GM12865 (cell line): ENCODE measurements around the gene AMIGO1.

Experiments used
- DNase-seq: peaks from one replicate; pipeline ENCODE4 v3.0.0; 2010; ENCODE audit warnings: low read depth
- H3K4me3 ChIP-seq: 2 replicates; pipeline ENCODE4 v1.5.1; 2011; ENCODE audit warnings: mild to moderate bottlenecking, low read depth, low read length, control low read depth
- TF ChIP-seq, protein P1 (sequence below): IDR thresholded peaks from 2 replicates; pipeline ENCODE4 v1.5.1; 2011; ENCODE audit warnings: low read length, control low read depth, low read depth, inconsistent platforms; ENCODE audit not compliant: insufficient read depth; ENCODE audit errors: missing control alignments

AMIGO1 gene

DNA sequence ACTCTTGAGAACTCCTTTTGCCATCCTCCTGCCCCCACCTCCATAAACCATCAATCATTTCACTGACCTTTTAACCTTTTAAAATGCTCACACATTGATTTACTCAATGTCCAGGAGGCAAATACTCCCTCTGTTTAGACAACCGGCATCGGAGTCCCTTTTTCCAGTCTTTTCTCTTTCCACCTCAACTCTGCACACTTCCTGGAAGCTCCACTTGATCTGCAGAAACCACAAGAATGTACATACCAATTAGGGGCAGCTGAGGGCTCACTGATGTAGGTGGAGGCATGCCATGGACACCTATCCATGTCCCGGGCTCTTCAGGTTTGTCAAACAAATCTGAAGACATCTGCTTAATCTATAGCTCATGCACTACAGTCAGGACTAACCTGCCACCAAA is 5.3 kb upstream of the AMIGO1 start:
- no peak for DNase-seq
- H3K4me3 ChIP-seq: no peak overlapping the region
- TF ChIP-seq, protein P1, sequence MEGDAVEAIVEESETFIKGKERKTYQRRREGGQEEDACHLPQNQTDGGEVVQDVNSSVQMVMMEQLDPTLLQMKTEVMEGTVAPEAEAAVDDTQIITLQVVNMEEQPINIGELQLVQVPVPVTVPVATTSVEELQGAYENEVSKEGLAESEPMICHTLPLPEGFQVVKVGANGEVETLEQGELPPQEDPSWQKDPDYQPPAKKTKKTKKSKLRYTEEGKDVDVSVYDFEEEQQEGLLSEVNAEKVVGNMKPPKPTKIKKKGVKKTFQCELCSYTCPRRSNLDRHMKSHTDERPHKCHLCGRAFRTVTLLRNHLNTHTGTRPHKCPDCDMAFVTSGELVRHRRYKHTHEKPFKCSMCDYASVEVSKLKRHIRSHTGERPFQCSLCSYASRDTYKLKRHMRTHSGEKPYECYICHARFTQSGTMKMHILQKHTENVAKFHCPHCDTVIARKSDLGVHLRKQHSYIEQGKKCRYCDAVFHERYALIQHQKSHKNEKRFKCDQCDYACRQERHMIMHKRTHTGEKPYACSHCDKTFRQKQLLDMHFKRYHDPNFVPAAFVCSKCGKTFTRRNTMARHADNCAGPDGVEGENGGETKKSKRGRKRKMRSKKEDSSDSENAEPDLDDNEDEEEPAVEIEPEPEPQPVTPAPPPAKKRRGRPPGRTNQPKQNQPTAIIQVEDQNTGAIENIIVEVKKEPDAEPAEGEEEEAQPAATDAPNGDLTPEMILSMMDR: no peak

DNA sequence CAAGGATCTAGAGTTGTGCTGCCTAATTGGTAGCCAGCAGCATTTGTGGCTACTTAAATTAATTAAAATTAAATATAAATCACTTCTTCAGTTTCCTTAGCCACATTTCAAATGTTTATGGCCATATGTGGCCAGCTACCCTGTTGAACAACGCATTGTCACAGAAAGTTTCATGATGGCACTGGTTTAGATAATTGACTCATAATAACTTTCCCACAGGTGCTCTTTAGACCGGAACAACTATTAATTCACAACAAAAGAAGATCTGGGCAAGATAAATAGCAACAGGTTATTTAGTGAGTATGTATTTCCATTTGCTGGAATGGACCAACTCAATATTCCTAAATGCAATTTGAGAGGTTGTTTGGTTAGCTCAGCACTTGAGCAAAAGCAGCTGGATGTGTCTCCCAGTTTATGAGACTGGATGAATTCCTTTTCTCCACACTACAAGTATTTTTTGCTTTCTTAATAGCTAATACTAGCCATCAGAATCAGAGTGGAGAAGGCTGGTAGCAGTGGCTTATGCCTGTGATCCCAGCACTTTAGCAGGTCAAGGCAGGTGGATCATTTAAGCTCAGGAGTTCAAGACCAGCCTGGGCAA is 3.7 kb upstream of the AMIGO1 start:
- TF ChIP-seq, protein P1: no peak
- DNase-seq: peak; percentile 27
- no peak overlapping the region for H3K4me3 ChIP-seq

DNA sequence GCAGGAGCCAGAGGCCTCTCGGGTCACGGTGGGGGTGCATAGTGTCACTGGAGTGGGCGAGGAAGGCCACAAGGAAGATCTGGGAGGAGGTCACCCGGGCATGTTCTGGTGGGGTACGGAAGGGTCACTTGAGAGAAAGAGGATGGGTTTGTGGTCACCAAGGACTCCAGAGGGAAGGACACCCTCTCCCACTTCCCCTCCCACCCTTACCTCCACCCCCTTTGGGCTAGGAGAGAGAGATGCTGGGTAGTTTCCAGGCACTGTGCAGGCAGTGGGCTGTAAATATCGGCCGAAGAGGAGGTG is 703 bp downstream of the AMIGO1 start:
- no peak for DNase-seq
- peak overlapping the region; percentile 45; the same call in 1 of the 2 replicates for H3K4me3 ChIP-seq
- TF ChIP-seq, protein P1: no peak

DNA sequence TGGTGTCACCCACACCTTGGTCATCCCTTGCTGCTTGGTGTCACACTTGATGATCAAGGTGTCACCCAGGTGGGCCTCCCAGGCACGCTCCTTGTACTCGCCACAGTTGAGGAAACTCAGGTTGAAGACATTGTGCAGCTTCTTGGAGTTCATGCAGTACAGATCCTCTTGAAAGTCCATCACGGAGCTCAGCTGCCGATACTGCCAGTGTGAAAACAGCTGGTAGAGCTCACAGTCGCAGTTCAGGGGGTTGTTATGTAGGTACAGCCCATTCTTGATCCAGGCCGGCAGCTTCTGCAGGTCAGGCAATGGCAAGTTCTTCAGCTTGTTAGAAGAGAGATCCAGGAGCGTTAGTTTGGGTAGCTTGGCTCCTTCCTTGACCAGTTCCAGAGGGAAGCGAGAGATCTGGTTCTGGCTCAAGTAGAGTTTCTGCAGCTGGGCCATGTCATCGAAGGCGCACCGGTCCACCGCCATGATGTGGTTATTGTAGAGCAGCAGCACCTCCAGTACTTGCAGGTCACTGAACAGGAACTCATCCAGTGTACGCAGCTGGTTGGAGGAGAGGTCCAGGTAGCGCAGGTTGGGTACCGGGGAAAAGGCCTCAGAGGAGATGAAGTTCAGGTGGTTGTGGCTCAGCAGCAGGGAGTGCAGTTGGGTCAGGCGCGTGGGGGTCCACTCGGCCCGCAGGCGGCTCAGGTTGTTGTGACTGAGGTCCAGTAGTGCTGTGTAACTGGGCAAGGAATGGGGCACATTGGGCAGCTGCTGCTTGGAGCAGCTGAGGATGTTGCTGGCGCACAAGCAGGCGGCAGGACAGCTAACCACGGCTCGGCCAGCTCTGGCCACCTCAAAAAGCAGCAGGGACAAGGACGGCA is 1.3 kb downstream of the AMIGO1 start:
- TF ChIP-seq, protein P1: no peak
- no peak overlapping the region for H3K4me3 ChIP-seq

DNA sequence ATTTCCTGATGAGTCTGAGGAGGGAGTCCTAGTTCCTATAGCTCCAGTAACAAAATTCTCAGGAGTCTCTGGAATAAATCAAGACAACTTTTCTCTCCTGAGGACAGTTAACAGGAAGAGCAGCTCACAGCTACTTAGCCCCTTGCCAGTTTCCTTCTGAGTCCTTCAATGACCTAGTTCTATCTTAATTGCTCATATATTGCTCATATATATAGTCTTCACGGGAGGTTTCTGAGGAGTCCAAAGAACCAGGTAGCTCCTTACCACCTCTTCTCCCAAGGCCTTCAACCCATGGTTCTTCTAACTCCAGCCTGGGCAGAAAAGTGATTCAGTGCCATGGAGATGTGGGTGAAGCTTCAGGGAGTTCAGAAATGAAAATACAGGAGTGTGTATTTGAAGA is 4.6 kb downstream of the AMIGO1 start:
- TF ChIP-seq, protein P1: no peak
- H3K4me3 ChIP-seq: no peak overlapping the region
- DNase-seq: no peak

More for the DNA sequence above, 1.3 kb downstream of the AMIGO1 start:
- no peak for DNase-seq

DNA sequence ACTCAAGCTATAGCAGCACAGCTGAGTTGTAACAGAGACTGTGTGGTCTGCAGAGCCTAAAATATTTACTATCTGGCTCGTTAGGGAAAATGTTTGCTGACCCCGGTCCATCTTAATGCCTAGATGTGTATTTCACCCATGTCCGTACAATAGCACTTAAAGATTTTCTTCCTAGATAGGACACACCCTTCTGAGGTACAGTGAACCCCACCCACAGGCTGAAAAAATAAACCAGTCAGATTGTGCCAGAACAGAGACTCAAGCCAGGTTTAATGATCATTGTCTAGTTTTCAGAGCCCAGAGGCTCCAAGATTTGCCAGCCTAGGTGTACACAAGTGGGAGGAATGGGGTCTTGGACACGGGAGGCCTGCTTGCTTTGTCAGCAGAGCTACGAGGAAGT is 5.6 kb downstream of the AMIGO1 start:
- H3K4me3 ChIP-seq: no peak overlapping the region
- no peak for DNase-seq
- TF ChIP-seq, protein P1: no peak
